GM19351 (cell line): ENCODE data around the gene ZIC3.

Experiments
- ATAC-seq: cut with Tn5 transposase; IDR thresholded peaks from one replicate; pipeline ENCODE4 v1.9.1; 2021; ENCODE audit warnings: mild to moderate bottlenecking, moderate library complexity; ENCODE audit not compliant: unreplicated experiment

ZIC3 gene

GRCh38 chrX:137573324-137574101 lies 7.6 kb downstream of the ZIC3 start:
- ATAC-seq: no peak

- no peak for ATAC-seq
Observed at GRCh38 chrX:137574102-137574783, 8.3 kb downstream of the ZIC3 start.

- no peak for ATAC-seq
Observed at GRCh38 chrX:137574784-137575293, 8.9 kb downstream of the ZIC3 start.

GRCh38 chrX:137575596-137576255 lies 9.8 kb downstream of the ZIC3 start:
- no peak for ATAC-seq

- ATAC-seq: no peak
Observed at GRCh38 chrX:137587151-137587550, 21.2 kb downstream of the ZIC3 start.

- no peak for ATAC-seq
Observed at GRCh38 chrX:137600769-137601168, 34.8 kb downstream of the ZIC3 start.
